GM18868 (cell line): ENCODE results near the gene ABCC3.

Source experiments
- ATAC-seq: cut with Tn5 transposase; IDR thresholded peaks from one replicate; pipeline ENCODE4 v1.9.1; 2021; ENCODE audit warnings: mild to moderate bottlenecking, moderate library complexity; ENCODE audit not compliant: unreplicated experiment

Gene ABCC3

DNA sequence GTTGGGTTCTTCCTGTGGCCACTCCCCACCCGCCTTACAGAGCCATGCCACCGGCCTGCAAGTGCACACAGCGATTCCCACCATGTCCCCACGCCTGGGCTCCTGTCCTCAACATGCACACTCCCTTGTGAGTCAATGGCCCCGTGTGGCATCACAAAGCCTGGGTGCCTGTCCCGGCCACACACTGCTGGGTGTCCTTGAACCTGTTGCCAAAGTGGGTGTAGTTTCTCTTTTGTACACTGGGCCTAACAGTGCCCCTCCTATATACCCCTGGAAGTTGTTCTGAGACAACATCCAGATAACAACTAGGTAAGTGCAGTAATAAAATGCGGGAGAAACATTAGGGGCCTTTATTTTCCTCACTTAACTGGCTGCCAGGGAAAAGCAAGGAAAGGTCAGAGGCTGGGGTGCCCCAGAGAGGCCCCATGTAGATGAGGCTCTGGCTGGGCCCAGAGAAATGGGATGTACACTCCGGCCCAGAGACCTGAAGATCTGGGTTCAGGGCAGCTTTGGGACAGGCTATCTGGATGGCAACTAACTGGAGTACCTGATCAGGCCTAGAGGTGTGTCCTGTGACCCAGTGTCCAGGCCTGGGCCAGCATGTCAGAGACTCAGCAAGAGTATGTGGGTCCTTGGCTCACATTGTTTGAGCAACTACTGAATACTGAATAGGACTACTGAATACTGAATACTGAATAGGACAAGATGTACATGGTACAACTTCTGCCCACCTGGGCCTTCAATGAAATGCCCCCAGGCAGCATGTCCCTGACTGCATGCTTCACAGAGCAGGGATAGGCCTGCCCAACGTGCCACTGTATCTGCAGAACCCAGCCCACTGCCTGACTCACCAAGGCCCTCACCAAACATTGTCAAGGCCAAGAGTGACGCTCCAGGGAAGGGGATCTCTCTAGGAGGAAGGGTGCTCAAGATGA lies 8.3 kb downstream of the ABCC3 start:
- ATAC-seq = no peak

DNA sequence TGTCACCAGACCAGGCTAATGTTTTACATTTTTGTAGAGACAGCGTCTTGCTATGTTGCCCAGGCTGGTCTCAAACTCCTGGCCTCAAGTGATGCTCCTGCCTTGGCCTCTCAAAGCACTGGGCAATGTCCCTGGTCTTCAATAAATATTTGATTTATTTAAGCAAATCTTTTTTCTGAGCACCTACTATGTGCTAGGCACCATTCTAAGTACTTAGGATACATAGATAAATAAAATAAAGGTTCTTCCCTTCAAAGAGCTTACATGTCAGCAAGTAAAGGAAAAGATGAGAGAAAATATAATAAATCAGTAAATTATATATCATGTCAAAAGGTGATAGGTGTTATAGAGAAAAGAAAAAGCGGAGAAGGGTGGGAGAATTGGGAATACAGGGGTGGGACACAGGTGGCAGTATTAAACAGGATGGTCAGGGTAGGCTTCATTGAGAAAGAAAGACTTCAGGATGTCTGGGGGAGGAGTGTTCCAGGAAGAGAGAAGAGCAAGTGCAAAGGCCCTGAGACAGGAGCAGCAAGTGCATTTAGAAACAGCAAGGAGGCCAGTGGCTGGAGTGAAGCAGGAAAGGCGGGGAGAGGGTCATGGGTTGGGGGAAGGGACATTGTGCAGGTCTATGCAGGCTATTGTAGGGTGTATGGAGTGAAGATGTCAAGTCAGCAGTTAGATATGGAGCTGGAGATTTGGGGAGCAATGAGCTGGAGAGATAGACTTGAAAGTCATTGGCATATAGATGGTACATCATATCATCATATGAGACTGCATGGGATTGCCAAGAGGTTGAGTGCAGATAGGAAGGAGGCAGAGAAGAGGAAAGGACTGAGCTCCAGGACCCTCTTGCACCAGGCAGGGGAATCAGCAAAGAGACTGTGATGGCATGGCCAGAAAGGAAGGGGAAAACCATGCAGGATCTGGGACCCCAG lies 11.3 kb downstream of the ABCC3 start:
- ATAC-seq = no peak

DNA sequence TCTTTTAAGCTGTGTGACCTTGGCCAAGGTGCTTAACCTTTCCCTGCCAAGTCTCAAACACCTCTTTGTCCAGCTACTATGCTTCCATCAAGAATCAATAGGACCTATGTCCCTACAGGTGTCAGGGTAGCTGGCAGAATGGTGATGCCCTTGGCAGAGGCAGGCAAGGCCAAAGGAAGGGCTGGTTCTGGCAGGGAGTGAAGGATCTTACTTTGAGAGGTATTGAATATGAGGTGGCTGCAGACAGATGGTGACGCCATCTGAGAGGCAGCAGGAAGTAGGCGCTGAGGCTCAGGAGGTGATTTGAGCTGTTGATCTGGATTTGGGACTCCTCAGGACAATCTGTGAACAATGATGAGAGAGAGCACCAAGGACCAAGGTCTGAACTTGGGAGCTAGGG lies 12.5 kb downstream of the ABCC3 start:
- no peak for ATAC-seq

DNA sequence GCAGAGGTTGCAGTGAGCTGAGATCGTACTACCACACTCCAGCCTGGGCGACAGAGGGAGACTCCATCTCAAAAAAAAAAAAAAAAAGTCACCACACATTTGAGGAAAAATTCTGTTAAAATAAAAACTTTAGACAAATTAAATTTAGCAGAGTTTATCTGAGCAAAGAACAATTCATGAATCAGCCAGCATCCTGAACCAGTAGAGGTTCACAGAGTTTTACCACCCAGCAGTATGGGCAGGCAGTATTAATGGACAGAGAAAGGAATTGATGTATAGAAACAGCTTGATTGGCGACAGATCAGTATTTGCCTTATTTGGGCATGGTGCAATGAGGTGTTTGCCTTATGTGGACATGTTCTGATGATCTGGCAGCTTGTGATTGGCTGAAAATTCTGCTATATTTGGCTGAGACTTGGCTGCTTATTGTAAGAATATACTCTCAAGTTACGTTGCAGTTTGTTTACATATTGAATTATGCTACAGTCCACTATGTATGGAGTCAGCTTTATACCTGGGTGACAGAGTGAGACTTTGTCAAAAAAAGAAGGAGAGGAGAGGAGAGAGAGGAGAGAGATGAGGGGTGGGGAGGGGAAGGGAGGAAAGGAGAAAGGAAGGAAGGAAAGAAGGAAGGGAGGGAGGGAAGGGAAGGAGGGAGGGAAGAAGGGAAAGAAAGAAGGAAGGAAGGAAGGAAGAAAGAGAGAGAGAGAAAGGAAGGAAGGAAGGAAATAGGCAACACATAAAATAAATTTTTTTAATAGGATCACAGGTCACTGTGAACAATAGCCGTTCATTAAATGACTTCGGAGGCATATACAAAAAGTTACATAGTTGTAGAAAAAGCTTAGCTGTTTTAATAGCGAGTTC lies 14.6 kb downstream of the ABCC3 start:
- no peak for ATAC-seq

DNA sequence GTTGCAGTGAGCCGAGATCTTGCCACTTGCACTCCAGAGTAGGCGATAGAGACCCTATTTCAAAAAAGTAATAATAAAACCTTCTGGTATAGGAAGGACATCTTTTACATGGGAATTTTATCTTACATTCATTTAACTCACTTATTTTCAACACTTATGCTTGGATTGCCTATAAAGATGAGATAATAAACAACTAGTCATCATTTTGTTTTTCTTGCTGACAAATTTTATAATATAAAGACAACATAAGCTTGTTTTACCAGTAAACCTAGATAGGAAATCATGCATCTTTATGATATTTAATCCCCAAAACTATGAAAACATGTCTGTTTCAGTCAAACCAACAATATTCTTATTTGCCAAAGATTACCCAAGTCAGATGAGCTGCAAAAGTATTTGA lies 17.0 kb downstream of the ABCC3 start:
- ATAC-seq = no peak

DNA sequence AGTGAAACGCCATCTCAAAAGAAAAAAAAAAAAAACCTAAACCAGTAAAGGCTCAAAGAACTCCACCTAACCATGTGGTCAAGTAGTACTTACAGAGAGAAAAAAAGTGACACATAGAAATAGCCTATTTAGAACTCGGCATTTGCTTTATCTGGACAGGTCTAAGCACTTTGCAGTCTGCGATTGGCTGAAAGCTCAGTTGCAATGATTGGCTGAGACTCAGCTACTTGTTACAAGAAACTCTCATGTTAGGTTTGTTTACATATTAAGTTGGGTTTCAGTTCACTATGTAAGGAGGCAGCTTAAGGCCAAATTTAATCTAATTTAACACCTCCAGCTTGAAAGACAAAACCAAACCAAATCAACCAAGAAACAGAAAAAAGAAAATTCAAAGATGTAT lies 19.1 kb downstream of the ABCC3 start:
- ATAC-seq = no peak

DNA sequence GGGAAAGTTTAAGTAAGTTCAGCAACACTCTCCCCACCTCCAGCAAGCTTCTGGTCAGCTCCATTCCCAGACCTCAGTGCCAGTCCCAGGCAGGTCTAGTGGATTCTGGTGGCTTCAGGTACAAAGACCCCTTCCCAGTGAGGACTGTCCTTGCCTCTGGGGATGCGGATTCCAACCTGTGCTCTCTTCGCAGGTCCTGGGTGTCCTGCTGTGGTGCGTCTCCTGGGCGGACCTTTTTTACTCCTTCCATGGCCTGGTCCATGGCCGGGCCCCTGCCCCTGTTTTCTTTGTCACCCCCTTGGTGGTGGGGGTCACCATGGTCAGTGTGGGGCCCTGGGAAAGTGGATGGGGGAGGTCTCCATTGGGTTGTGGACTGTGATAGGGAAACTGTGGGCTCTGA lies 21.8 kb downstream of the ABCC3 start:
- ATAC-seq = no peak

DNA sequence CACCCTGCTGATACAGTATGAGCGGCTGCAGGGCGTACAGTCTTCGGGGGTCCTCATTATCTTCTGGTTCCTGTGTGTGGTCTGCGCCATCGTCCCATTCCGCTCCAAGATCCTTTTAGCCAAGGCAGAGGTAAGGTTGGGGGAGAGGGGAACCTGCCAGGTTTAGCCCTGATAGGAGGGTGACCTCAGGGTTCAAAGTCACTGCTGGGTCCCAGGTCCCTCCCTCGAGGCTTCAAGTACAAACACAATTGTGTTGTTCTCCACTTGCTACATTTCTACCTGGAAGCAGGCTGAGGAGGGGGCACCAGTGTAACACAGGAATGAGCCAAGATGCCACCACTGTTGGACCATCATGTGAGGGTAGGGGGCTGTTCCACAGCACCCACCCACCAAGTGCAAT lies 22.4 kb downstream of the ABCC3 start:
- no peak for ATAC-seq

DNA sequence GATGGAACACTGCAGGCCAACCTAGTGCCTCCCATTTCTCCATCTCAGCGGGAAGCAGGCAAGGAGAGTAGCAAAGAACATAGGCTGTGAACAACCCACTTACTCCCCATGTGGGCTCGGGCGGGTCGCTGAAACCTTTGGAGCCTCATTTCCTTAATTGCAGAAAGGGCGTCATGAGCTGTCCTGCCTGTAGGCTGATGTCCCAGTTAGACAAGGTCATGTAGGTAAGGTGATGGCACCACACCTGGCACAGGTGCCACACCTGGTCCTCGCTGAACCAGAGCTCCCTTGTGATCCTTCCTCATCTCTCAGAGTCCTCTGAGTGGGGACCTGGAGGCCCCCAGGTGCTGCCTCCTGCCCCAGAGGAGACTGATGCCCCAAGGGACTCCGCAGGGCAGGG lies 22.9 kb downstream of the ABCC3 start:
- no peak for ATAC-seq

DNA sequence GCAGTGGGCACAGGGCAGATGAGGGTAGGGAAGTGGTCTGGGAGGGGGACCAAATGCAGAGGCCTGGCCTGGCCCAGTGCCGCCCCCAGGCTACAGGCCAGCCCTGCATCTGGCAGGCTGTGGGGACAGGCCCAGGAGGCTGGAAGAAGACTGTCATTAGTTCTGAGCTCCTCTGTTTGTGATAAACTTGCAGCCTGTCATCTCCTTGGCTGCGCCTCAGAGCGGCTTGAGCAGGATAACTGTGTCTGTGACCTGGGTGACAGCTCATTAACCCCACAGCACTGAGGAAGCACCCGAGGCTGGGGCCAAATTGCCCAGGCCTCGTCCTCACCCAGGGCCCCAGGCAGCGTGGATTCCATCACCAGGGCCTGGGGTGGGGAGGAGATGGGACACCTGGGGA lies 23.9 kb downstream of the ABCC3 start:
- ATAC-seq = no peak

DNA sequence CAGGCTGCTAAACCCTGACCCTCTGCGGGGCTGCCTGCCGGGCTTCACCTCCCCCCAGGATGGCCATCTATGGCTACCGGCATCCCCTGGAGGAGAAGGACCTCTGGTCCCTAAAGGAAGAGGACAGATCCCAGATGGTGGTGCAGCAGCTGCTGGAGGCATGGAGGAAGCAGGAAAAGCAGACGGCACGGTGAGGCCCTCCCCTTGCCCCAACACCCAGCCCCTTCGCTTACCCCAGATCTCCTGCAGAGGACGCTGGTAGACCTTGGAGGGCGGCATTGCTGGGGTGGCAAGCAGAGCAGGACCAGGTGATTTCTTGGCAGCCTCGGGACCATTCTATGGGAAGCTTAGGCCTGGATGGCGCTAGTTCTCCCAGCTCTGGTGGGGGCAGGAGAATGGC lies 24.5 kb downstream of the ABCC3 start:
- ATAC-seq = no peak

DNA sequence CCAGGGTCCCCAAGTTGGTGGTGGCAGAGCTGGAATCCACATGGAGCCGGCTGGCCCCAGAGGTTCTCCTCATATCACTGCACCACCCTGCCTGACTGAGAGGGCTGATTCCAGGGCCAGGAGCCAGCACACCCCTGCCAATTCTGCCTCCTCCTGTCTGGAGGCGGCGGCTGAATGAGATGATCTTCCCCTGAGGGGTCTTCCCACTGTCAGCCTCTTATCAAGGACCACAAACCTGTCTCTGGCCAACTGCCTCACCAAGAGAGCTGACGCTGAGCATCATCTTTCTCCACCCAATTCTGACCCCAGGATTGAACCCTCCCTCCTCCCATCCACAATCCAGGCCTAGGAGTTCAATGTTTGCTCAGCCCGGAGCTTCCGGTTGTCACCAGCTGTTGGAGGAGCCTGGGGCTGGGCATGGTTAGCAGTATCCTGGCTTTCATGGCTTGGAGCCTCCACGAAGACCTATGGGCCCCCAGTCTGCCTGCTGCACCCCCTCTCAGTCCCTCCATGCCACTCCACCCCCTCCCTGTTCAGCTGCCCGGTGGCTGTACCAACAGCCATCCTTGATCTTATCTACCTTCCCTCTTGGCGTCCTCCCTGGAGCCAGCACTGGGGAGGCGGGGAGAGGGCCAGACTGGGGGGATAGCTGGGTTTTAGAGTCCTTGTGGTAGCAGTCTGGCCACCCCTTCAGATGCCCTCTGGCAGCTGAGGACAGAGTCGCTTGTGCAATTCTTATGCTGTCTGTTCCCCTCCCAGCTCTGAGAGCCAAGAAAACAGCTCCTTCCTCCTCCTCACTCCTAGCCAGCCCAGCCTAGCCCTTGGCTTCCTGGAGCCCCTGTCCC lies 25.6 kb downstream of the ABCC3 start:
- ATAC-seq = no peak

DNA sequence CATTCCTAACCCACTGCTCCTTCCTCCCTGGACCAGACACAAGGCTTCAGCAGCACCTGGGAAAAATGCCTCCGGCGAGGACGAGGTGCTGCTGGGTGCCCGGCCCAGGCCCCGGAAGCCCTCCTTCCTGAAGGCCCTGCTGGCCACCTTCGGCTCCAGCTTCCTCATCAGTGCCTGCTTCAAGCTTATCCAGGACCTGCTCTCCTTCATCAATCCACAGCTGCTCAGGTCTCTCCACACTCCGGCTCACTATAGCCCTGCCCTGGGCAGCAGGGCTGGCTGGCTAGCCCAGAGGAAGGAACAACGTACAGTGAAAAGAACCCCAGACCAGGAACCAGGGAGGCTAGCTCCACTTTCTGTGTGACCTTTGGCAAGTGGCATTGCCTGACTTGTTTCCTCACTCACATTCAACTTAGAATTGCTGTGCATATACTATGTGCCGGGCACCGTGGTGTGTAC lies 26.2 kb downstream of the ABCC3 start:
- ATAC-seq = no peak

DNA sequence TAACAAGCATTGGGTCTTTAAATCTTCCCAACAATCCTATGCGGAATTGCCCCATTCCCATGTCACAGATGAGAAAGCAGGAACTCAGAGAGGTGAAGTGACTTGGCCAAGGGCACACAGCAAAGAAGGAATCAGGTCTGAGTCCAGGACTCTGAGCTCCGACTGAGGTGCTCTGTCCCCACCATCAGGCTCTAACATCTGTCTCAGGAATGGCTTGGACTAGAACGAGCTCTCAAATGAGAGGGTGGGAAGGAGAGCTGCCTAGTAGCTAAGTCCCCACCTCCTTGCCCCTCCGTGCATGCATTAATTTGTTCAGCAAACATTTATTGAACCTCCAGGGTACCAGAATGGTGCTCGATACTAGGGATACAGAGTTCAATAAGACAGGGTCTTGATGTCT lies 26.7 kb downstream of the ABCC3 start:
- no peak for ATAC-seq

DNA sequence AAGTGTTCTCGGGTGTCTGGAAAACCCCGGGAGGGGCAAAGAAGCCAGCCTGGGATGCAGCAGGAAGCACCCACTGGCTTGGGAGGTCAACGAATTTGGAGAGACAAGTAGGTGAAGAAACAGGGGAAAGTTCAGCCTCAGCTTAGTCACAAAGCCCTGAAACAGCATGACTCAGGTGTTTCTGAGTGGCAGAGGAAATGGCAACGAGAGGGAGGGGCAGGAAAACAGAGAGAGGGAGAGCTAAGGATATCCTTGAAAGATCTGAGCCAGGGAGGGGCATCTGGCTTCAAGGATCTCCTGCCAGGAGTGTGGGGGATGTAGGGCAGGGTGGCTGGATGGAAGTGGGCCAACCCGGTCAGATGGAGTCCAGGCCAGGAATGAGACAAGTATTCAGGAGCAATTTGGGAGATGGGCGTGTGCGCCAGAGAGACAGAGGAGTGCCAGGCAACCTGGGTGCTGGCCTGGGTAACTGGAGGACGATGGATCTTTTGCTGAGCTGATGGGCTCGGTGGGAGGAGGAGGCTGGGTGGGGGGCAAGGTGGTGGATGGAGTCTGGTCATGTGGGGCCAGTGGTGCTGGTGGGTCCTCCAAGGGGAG lies 27.2 kb downstream of the ABCC3 start:
- ATAC-seq = no peak

DNA sequence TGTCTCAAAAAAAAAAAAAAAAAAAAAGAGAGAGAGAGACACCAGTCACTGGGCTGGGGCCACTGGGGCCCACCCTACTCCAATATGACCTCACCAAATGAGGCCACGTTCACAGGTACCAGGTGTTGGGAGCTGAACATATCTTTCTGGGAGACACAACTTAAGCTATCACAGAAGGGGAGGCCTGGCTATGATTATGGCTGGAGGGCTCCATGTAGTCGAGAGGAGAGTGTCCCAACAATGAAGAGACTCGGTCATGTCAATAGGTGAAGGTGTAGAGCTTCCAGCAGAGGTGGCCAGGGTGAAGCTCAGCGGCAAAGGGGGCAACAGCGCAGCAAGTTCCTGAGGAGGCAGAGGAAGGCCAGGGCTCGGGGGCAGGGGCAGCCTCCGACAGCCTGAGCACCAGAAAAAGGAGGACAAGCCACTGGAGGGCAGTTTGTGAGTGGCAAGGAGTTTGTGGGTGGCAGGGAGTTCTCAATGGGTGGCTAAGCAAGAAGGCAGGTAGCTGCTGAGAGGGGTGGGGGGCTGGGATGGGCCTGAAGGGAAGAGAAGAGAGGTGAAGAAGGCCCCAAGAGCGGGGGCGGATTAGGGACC lies 28.0 kb downstream of the ABCC3 start:
- ATAC-seq = no peak

DNA sequence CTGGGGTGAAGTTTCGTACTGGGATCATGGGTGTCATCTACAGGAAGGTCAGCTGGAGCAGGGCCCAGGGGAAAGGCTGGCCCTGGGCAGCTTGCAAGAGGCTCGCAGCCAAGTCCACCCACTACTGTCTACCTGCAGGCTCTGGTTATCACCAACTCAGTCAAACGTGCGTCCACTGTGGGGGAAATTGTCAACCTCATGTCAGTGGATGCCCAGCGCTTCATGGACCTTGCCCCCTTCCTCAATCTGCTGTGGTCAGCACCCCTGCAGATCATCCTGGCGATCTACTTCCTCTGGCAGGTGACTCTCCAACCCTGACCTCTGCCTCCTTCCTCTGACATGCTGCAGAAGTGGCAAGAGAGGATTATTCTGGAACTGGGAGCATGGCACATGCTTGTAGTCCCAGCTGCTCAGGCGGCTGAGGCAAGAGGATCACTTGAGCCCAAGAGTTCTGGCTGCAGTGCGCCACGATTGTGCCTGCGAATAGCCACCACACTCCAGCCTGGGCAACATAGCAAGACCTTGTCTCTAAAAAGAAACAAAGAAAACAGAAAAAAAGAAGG lies 29.2 kb downstream of the ABCC3 start:
- ATAC-seq = no peak

DNA sequence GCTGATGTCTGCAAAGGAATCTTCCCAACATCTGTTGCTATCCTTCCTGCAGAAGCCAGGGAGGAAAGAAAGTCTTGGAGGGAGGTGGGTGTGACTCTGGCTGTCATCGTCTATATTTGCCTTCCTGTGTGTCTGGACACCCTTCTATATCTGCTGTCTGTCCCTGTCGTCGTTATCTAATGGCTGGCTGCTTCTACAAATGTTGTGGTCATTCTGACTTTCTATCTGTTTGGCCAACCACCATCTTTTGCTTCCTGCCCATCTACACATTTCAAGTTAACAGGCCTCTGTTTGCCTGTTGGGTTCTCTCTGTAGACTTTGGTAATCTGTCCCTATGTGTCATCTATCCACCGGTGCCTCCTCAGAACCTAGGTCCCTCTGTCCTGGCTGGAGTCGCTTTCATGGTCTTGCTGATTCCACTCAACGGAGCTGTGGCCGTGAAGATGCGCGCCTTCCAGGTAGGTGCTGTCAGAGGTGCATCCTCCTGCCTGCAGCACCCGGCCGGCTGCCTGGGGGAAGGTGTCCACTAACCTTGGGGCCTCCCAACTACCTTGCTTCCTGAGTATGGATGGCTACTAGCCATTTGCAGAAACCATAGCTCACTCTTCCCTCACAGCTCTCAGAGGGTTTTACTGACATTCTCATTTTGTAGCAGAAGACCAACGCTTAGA lies 30.2 kb downstream of the ABCC3 start:
- no peak for ATAC-seq
